HG02763 (cell line): ENCODE data around the gene RHPN2.
"Not testable (repeated sequence)": the region's sequence is repeated elsewhere in the genome, so short reads cannot be mapped to it uniquely, and the experiment has no call there.

ENCODE experiments used
- ATAC-seq: cut with Tn5 transposase; IDR thresholded peaks from one replicate; pipeline ENCODE4 v1.9.1; 2021; ENCODE audit warnings: mild to moderate bottlenecking, moderate library complexity; ENCODE audit not compliant: unreplicated experiment

RHPN2 gene

GRCh38 chr19:33032218-33032781 lies 32.4 kb downstream of the RHPN2 start:
- ATAC-seq = no peak

GRCh38 chr19:33029746-33030303 lies 34.9 kb downstream of the RHPN2 start:
- ATAC-seq = no peak

GRCh38 chr19:33026602-33027001 lies 38.1 kb downstream of the RHPN2 start:
- not testable (repeated sequence) for ATAC-seq

- ATAC-seq = not testable (repeated sequence)
Observed at GRCh38 chr19:33025468-33026238, 39.0 kb downstream of the RHPN2 start.

GRCh38 chr19:33024398-33024797 lies 40.3 kb downstream of the RHPN2 start:
- no peak for ATAC-seq

- ATAC-seq = no peak
Observed at GRCh38 chr19:33022472-33023116, 42.1 kb downstream of the RHPN2 start.

- ATAC-seq = not testable (repeated sequence)
Observed at GRCh38 chr19:33010891-33011290, 53.8 kb downstream of the RHPN2 start.

GRCh38 chr19:33008738-33009137 lies 56.0 kb downstream of the RHPN2 start:
- ATAC-seq = no peak

- ATAC-seq = no peak
Observed at GRCh38 chr19:33005440-33005839, 59.2 kb downstream of the RHPN2 start.

- not testable (repeated sequence) for ATAC-seq
Observed at GRCh38 chr19:33003424-33004024, 61.2 kb downstream of the RHPN2 start.

GRCh38 chr19:33002126-33002865 lies 62.4 kb downstream of the RHPN2 start:
- not testable (repeated sequence) for ATAC-seq

- no peak for ATAC-seq
Observed at GRCh38 chr19:33000910-33001309, 63.8 kb downstream of the RHPN2 start.

- ATAC-seq = no peak
Observed at GRCh38 chr19:33000510-33000909, 64.2 kb downstream of the RHPN2 start.

GRCh38 chr19:32998722-32999121 lies 66.0 kb downstream of the RHPN2 start:
- no peak for ATAC-seq

- no peak for ATAC-seq
Observed at GRCh38 chr19:32997716-32998355, 66.9 kb downstream of the RHPN2 start.

- ATAC-seq = not testable (repeated sequence)
Observed at GRCh38 chr19:32997061-32997464, 67.6 kb downstream of the RHPN2 start.

- ATAC-seq = not testable (repeated sequence)
Observed at GRCh38 chr19:32995966-32996365, 68.7 kb downstream of the RHPN2 start.

GRCh38 chr19:32988724-32989123 lies 76.0 kb downstream of the RHPN2 start:
- no peak for ATAC-seq

GRCh38 chr19:32988254-32988653 lies 76.4 kb downstream of the RHPN2 start:
- ATAC-seq = not testable (repeated sequence)

- not testable (repeated sequence) for ATAC-seq
Observed at GRCh38 chr19:32982488-32982887, 82.2 kb downstream of the RHPN2 start.
